Posterior cingulate gyrus (tissue), 11 donors: ENCODE results near the gene ARID1B.
A peak's percentile ranks its signal among the peaks of the same experiment; 100 is the strongest.

Source experiments
- DNase-seq, 10 donors: peaks; one replicate each; pipeline versions ENCODE4 v3.0.0 to v3.0.0-alpha.2; 2020 to 2021; ENCODE audit warnings: mixed read lengths in 3 of 10
- intact Hi-C: fragments of 100-400 bp; cut with DNase I; formaldehyde crosslinking; loops from one replicate; pipeline ENCODE4 v1.15.1; 2023

ARID1B gene

DNA sequence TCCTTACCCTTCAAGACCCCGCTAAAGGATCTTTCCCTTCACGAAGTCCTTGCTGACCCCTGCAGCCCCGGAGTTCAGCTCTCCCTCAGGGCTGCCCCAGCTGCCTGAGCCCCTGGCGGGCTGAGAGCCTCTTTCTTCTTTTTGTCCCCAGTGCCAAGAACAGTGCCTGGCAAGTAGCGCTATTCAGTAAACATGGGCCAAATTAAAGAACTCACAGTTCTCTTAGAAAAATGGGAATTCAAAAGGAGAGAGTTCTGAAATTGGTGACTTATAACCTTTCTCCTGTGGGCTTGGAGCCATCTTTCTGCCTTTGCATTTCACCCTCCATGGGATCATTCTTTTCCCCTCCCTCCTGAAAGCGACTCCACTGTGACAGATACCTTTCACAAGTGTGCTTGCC, 318.9 kb downstream of the ARID1B start:
- intact Hi-C loops, result no loop called here
- no peak for DNase-seq

- DNase-seq, result peak in 4 of 10 donors; percentile 35 to 75 (median 55)
- intact Hi-C loops, result no loop called here
Observed at GRCh38 chr6:157096522-157096921, 319.3 kb downstream of the ARID1B start.

DNA sequence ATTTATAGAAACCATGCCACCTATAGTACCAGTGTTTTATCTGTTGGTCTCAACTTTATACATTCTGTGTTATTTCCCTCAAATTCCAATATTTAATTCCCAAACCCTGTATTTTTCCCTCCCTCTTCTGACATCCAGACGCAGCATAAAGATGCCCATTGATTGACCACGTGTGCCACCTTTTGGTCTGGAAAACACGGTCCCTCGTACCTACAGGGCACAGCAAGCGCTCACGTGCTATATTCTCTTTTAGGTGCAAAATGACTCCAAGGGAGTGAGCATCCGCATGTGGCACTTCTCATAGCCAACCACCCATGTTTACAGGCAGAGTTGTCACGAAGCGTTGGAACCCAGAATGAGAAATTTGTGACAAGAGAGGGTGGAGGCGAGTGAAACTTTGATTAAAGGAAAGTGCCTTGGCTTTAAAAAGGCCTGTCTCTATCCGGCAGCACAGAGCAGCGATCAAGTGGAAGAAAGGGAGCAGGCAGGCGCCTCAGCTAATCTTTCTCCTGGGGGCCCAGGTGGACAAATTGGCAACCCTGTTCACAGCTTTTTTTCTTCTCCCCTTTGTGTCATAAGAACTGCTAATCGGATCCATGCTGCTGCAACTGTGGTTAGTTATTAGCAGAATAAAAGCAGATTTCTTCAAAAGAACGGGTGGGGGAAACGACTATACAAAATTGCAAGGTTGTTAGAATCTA, 320.2 kb downstream of the ARID1B start:
- intact Hi-C loops, result no loop called here

DNA sequence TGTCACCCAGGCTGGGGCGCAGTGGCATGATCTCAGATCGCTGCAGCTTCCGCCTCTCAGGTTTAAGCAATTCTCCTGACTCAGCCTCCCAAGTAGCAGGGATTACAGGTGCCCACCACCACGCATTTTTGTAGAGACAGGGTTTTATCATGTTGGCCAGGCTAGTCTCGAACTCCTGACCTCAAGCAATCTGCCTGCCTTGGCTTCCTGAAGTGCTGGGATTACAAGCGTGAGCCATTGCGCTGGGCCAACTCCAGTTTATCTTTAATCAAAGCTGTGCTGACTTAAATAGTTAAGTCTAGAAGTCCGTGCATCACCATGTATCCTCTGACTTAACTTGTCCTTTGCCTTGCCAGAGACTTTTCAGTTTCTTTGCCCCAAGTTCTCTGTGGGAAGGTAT, 321.8 kb downstream of the ARID1B start:
- no peak for DNase-seq
- intact Hi-C loops, result no loop called here

More for the DNA sequence above, 320.2 kb downstream of the ARID1B start:
- DNase-seq, result no peak

- intact Hi-C loops, result no loop called here
- no peak for DNase-seq
Observed at GRCh38 chr6:157099912-157100593, 322.9 kb downstream of the ARID1B start.

DNA sequence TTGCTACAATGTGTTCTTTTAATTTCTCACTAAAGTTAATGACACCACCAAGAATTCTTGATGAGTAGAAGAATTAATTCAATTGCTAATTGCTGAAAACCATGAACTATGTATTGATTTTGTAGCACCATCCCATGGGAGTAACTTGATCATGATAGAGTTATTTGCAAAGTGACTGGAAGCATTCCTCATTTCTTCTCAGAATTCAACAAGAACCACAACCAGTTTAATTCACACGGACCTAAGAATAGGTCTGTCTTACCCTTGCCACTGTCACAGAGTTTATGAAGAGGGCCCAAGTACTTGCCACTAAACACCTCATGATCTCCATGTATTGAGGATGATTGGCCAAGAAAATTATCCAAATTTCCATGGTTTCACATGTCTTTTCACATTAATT, 324.0 kb downstream of the ARID1B start:
- DNase-seq, result no peak
- intact Hi-C loops, result no loop called here

DNA sequence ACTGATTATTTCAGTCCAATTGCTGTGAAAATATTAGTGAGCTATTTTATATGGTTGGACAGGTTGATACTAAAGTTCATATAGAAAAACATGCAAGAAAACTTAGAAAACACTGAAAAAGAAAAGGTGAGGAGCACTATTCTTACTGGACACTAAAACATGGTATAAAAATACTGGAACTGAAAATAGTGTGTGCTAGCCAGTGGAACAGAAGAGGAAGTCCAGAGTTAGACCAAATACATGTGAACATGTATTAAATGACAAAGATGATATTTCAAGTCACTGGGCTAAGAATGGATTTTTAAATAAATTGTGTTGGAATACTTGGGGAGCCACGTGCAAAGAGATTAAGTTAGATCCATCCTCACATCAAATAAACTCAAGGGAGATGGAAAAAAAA, 327.6 kb downstream of the ARID1B start:
- intact Hi-C loops, result no loop called here
- DNase-seq, result no peak

DNA sequence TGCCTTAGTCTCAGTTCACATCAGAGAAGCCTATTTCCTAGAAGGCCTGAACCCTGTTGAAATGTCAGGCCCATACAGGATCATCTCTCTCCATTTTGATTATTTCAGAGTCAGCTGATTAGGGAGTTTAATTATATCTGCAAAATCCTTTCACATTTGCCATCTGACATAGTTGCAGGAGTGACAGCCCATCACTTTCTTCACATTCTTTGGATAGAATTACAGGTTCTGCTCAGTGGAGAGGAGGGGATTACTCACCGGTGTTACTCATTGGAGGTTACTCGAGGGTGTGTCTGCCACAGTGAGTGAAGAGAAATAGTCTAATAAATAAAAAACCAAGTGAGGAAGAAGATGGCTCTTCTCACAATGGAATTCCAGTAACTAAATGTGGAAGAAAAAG, 329.3 kb downstream of the ARID1B start:
- intact Hi-C loops, result no loop called here

DNA sequence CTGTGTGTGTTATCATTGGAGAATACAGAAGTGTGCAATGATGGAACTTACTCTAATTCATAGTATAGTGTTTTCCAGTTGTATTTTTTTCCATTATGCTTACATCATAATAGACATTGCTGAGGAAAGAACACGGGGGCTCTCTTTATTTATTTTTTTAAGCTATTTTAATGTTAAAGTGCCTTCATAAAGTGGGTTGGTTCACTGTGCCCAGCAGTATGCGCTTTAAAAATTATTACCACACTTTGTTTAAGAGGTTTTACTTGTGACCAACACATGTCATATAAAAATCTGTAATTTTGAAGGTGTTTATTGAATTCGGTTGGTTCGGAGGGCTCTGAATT, 330.4 kb downstream of the ARID1B start:
- intact Hi-C loops, result no loop called here
- DNase-seq, result no peak

More for the DNA sequence above, 329.3 kb downstream of the ARID1B start:
- no peak for DNase-seq

GRCh38 chr6:157107915-157108651, 330.9 kb downstream of the ARID1B start:
- DNase-seq, result no peak
- intact Hi-C loops, result no loop called here

GRCh38 chr6:157108923-157109322, 331.7 kb downstream of the ARID1B start:
- no peak for DNase-seq
- intact Hi-C loops, result no loop called here

DNA sequence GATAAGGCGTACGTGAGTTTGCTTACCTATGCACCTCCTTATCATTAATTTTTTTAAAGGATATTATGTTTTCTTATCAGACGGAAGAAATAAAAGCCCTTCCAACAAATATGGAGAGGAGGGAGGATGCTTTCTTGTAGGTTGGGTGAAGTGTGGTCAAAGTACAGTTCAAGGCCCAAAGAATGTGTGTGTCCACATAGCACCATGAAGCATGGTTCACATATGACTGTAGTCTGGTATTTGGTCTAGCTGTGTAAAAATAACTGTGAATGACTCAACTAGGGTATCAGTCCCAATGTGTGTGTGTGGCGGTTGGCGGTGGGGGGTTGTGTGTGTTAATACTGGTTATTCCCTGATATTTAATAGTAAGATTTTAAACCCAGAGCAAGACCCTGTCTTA, 333.4 kb downstream of the ARID1B start:
- intact Hi-C loops, result no loop called here
- no peak for DNase-seq

DNA sequence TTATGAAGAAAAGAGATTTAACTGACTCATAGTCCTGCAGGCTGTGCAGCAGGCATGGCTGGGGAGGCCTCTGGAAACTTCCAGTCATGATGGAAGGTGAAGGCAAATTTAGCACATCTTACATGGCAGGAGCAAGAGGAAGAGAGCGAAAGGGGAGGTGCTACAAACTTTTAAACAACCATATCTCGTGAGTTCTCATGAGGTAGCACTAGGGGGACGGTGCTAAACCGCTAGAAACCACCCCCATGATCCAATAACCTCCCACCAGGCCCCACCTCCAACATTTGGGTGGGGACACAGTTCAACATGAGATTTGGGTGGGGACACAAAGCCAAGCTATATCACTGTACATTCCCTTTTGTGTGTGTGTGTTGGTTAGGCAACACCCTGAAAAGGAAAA, 336.2 kb downstream of the ARID1B start:
- intact Hi-C loops, result no loop called here
- DNase-seq, result no peak

DNA sequence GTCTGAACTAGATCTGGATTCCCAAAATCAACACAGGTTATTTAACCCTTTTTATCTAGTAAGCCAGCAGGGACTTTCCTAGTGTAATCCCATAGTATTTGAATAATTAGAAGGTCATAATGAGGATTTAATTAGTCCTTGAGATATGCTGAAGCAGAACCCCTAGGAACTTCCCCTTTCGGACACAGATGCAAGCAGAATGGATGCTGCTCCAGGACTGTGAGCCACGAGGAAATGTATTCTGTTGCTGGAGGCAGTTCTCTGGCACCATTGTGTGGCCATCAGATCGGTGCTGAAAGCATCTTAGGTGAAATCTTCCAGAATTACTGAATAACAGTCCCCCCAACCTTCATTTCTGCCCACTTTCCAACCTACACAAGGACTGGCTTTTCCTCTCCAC, 339.2 kb downstream of the ARID1B start:
- no peak for DNase-seq
- intact Hi-C loops, result no loop called here

GRCh38 chr6:157117431-157118095, 340.4 kb downstream of the ARID1B start:
- intact Hi-C loops, result no loop called here
- DNase-seq, result no peak

- intact Hi-C loops, result no loop called here
- DNase-seq, result no peak
Observed at GRCh38 chr6:157119502-157120027, 342.4 kb downstream of the ARID1B start.

- DNase-seq, result no peak
- intact Hi-C loops, result no loop called here
Observed at GRCh38 chr6:157120534-157121232, 343.5 kb downstream of the ARID1B start.

DNA sequence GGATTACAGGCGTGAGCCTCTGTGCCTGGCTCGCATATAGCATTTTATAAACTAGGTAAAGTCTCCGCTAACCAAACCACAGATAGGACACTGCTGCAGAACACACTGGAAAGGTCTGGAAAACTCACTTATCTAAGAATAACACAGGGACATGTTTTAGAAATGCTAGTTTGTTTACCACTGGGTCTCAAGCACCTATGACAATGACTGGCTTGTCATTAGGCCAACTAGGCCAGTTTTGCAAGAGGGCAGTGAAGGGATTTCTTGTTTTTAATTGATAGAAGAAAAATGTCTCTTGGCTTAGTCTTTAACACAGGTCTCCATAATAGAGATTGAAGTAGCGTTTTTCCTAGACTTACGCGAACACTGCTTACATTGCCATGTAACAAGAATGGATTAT, 344.7 kb downstream of the ARID1B start:
- intact Hi-C loops, result no loop called here

DNA sequence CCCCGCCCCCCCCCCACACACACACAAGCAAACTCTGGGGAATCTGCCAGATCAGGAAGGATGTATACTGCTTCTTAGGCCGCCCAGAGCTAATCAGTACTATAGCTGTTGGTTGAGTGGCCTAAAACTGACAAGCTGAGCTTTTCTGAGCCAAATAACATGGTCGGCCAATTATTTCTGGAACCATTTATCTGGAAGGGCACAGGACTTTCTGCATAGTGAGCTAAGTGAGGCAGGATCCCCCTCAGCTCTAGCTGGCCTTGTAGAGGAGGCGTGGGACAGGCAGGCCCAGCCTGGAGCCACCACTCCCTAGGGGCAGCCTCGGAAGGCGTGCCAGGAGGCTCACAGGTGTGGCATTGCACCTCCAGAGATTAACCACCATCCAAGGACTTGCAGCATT, 346.1 kb downstream of the ARID1B start:
- intact Hi-C loops, result no loop called here
- DNase-seq, result no peak

More for the DNA sequence above, 344.7 kb downstream of the ARID1B start:
- DNase-seq, result no peak

DNA sequence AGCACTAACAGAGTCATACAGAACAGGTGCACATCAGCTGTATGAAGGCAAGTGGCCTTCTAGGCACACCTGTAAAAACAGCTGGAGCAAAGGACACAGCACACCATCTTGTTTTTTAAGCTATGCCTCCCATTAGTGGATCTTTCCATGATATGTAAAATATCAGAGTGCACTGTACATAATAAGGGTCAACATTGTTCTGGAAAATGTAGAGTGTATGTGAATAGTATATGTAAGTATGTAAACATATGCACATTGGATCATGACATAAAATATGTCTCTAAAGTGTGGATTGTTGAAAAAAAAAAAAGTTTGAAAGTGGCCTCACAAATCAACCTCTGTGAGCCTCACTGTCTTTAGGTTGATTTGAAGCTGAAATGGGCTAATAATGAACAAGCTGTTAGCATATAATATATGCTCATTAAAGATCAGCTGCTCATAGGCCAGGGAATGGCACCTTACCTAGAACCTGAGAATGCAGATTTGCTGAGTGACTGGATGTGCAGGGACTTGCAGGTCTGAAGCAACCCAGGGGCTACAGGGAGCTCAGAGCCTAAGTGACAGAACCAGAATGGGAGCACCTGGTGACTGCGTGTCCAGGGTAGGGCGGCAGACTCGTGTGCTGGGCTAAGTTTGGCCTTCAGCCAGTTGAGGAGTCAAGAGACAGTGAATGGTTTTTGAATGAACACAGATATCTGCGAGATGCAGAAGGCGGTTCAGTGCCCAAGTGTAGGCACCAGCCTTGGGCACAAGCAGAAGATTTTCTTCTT, 347.5 kb downstream of the ARID1B start:
- intact Hi-C loops, result no loop called here
- DNase-seq, result no peak
